Activated CD8-positive, alpha-beta memory T cell treated with anti-CD3 and anti-CD28 coated beads for 36 hours (primary cell): Measurements from ENCODE around the gene DIP2C. TPM values are rescaled to one million over a fixed set of nuclear protein-coding genes. Genes with fewer than 3 reads are reported as not detected.

Experiments
- CTCF ChIA-PET: fragments of 350-600 bp; sonication (Branson Sonifier 250); formaldehyde crosslinking; loops from one replicate; lab custom pipeline; 2021; ENCODE audit warnings: antibody characterized with exemption; lab: Charles Lee
- POLR2A ChIA-PET: fragments of 350-600 bp; sonication (Branson Sonifier 250); formaldehyde crosslinking; loops from one replicate; lab custom pipeline; 2021; ENCODE audit warnings: antibody characterized with exemption; lab: Charles Lee
- total RNA-seq, 2 experiments: library from RNA; stranded (reverse); gene quantifications; one replicate each; pipeline ENCODE4 v1.2.3, GENCODE V29; 2021

The DIP2C gene
- total RNA-seq, 2 experiments from 2014 or later, result 0.08 TPM

- ChIA-PET POLR2A (no interaction called here), CTCF (interaction anchor here (1.1 kb wide), 1 partner anchor 15 kb away, joined by 3 read pairs; no protein-coding TSS in a partner anchor)
Measured at GRCh38 chr10:498760-499435, 190.6 kb downstream of the DIP2C start.

DNA sequence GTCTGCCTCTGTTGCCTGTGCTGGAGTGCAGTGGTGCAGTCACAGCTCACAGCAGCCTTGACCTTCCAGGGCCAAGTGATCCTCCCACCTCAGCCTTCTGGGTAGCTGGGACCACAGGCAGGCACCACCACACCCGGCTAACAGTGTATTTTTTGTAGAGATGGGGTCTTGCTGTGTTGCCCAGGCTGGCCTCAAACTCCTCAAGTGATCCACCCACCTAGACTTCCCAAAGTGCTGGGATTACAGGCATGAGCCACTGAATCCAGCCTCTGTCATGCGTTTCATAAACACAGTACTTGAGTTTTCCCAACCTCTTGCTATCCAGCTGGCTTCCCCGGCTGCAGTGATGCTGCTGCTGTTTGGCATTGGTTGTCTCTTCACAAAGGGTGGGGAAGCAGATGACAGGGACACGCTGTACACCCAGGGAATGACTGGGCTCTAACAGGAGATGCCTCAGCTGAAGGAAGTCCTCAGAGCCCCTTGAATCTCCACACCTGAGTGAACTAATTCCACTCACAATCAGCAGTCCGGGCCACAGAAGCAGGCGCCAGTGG, 191.5 kb downstream of the DIP2C start:
- CTCF ChIA-PET, result no interaction called here

DNA sequence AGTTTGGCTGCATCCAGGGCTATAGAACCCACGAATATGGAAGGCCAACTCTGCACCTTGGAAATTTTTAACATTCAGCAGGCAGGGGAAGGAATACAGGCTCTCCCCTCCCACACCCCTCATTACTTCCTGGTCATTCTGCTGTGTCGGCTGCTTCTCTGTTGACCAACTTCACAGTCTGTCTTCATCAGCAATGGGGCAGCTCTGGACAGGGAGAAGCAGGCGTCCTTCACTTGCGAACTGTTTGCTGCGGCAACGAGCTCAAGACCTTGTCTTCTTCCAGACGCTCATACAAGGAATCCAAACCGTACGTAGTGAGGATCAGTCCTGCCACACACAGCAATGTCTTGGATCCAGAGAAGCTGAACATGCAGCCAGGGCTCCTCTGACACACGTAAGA, 192.2 kb downstream of the DIP2C start:
- ChIA-PET CTCF (no interaction called here), POLR2A (no interaction called here)

More for the DNA sequence above, 191.5 kb downstream of the DIP2C start:
- POLR2A ChIA-PET, result no interaction called here

DNA sequence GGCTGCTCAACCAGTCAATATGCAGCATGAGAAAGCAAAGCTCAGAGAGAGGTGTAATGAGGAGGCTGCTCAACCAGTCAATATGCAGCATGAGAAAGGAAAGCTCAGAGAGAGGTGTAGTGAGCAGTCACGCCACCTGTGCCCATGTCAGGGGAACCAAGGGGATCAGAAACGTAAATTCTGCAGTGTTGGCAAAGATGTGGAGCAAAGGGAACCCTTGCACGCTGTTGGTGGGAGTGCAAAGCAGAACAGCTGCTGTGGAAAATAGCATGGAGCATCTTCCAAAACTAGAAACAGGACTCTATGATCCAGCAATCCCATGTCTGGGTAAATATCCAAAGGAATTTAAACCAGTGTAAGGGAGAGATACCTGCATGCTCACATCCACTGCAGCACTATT, 194.9 kb downstream of the DIP2C start:
- ChIA-PET CTCF (no interaction called here), POLR2A (no interaction called here)

DNA sequence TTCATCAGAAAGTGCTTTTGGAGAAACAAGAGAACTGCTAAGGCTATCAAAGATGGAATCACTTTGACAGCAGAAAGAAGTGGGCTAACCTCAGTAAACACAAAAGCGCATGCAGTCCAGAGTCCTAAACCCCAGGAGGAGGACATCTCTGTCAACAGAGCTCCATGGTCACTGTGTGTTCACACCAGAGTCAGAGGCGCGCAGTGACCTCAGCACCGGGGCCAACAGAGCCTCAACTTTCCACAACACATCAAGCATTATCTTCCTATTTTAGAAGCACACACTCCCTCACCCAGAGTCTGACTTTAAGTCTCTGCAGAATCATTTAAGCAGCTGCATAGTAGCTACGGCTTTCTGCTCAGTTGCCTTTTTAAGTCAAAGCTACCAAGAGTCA, 195.3 kb downstream of the DIP2C start:
- ChIA-PET POLR2A (no interaction called here), CTCF (no interaction called here)

DNA sequence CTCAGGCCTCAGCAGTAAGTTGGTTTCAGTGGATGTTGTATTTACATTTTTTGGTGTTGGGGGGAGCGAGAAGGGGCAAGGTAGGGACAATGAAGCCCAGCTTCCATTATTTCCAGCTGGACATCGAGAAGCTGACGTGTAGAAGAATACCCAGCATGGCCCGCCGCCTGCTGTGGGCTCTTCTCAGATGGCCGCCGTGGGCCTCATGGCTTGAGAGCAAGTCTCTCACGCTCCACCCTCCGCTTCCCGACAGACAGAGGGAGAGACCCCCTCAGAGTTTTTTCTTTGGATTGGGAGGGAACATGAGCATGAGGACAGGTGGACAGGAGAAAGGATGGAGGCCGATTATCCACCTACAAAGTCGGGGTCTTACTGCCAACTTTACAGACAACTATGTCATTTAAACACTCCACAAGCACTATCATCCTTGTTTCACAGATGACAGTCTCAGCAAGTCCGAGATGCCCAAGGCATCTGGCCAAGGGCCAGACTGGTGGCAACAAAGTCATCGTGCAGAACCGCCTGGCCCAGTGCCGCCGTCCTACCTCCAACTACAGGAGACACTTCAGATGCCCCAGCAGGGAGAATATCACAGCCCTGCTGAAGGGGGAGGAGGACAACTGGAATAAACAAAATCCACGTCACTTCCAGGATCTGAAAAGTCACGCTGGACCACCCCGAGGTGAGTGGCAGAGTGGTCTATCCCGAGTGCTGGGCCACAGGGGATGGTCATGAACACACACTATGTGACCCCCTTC, 195.9 kb downstream of the DIP2C start:
- ChIA-PET CTCF (no interaction called here), POLR2A (no interaction called here)

DNA sequence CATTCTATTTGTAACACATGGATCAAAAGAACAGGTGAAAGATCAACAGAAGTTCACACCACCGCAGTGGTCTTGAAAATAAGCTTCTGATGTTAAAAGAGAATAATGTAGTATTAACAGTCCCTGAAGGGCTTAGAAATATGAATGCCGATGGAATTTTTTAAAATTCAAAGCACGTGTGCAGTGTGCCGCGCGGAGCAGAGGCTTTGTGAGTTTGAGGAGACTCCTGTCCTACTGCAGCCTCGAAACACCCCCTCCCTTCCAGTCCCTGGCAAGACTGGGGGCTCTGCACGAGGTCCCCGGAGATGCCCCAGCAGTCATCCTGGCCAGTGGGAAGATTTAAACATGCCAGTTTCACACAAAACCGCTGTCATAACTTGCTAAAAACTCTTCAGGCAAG, 196.6 kb downstream of the DIP2C start:
- POLR2A ChIA-PET, result no interaction called here
- CTCF ChIA-PET, result no interaction called here

DNA sequence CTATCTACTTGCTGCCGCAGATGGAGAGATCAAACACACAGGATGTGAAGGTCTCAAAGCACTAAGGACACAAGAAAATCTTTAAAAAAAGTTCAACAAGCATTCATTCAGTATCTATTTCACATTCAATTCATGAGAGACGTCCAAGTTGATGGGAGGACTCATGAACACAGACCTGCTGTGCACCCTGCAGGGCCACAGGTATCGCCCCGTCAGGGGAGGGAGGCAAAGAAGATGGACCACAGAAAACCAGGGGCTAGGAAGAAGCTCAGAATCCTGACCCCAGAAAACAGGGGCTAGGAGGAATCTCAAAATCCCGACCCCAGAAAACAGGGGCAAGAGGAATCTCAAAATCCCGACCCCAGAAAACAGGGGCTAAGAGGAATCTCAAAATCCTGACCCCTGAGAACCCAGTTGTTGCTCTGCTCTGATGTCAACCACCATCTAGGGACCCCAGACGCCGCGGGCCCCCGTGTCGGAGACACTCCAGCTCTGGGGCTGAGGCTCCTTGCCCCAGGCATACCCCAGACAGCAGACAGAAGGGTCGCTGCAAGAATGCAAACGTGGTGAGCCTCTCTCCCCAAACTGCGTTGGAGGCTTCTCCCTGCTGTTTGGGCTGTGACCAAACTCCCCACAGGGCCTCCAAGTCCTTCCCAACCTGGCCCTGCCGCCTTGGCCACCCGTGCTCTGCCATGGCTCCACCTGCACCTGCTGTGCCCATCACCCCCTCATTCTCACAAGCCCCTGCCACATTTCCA, 197.6 kb downstream of the DIP2C start:
- POLR2A ChIA-PET, result no interaction called here

DNA sequence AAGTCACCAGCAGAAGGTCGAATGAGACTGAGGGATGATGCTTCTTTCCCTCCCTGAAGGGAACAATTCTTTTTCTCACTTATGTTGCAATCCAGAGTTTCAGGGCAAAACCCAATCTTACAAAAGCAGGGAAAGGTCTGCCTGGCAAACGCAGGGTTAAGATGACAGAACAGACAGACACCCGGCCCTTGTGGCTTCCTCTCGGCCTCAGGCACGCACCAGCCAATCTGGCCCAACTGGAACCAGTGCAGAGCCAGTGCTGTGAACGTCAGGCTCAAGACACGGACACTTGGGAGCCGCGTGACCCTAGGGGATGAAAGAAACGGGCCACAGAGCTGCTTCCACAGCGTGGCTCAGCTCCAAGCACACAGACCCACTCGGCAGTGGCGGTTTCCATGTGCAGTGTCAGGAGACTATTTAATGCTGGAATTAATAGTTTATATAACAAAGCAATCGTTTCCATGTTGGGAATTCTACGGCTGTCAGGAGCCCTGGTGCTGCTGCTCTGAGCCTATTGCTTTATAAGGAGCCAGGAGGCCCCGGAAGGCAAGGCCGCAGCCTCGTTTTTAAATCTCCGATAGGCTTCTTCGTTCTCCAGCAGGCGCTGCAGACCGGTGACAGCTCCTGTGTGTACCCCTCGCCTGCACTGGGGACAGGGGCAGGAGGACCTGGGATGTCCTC, 198.4 kb downstream of the DIP2C start:
- ChIA-PET CTCF (interaction anchor here (0.6 kb wide), 1 partner anchor 9 kb away, joined by 3 read pairs; no protein-coding TSS in a partner anchor), POLR2A (no interaction called here)

More for the DNA sequence above, 197.6 kb downstream of the DIP2C start:
- CTCF ChIA-PET, result interaction anchor here (0.6 kb wide), 1 partner anchor 10 kb away, joined by 3 read pairs; no protein-coding TSS in a partner anchor

DNA sequence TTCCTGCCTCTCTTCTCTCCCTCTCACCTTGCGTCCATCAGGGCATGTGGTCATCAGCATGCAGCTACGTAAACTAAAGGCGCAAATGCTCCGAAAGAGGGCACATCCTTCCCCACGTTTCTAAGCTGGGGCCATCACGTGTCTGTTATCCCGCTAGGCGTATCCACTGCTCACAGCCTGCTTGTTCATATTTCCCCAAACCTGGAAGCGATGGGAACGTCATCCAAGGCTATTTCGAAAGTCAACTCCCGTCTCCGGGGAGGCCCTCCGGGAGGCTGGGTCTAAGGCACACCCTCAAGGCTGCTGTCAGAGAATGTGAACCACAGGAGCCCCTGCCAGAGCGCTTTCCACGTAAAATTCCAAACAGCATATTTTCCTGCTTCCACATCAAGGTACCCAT, 199.2 kb downstream of the DIP2C start:
- ChIA-PET CTCF (no interaction called here), POLR2A (no interaction called here)

DNA sequence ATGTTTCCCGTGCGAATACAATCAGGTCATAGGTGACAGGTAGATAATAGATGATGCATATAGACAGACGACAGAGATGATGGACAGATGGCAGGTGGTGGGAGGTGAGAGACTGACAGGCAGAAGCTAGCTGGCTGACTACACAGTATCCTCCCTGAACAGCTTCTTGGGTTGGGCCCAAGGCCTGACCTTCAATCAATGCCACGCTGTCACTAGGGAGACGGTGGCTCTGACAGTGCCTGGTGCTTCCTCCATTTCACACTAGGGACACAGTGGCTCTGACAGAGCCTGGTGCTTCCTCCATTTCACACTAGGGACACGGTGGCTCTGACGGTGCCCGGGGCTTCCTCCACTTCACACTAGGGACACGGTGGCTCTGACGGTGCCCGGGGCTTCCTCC, 200.1 kb downstream of the DIP2C start:
- CTCF ChIA-PET, result no interaction called here

DNA sequence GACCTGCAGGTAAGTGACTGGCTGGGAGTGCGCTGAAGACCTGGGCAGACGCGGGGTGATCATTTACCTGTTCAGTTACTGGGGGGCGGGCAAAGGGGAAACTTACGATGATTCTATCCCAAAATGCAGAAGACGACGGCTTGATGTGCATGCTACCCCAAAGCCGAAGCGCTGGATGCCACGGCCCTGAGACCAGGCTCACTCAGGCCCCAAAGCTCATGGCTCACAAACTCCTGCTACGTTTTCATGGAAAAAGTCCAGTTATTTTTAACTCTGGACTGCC, 200.6 kb downstream of the DIP2C start:
- ChIA-PET POLR2A (no interaction called here), CTCF (no interaction called here)

More for the DNA sequence above, 200.1 kb downstream of the DIP2C start:
- POLR2A ChIA-PET, result no interaction called here

- ChIA-PET CTCF (no interaction called here), POLR2A (no interaction called here)
Measured at GRCh38 chr10:488081-488932, 201.2 kb downstream of the DIP2C start.

- ChIA-PET POLR2A (no interaction called here), CTCF (no interaction called here)
Measured at GRCh38 chr10:486666-487322, 202.7 kb downstream of the DIP2C start.

- ChIA-PET POLR2A (no interaction called here), CTCF (no interaction called here)
Measured at GRCh38 chr10:486206-486605, 203.3 kb downstream of the DIP2C start.

GRCh38 chr10:485776-486175, 203.7 kb downstream of the DIP2C start:
- ChIA-PET CTCF (no interaction called here), POLR2A (no interaction called here)

- ChIA-PET POLR2A (no interaction called here), CTCF (no interaction called here)
Measured at GRCh38 chr10:484925-485661, 204.4 kb downstream of the DIP2C start.
